Lower leg skin (tissue), 4 donors: Measurements from ENCODE around the gene IER2. TPM values are rescaled to one million over a fixed set of nuclear protein-coding genes. Genes with fewer than 3 reads are reported as not detected.
"Not testable (repeated sequence)": the region's sequence is repeated elsewhere in the genome, so short reads cannot be mapped to it uniquely, and the experiment has no call there.

ENCODE experiments used
- DNase-seq, 2 donors: peaks; one replicate each; pipeline ENCODE4 v3.0.0-alpha.2; 2019; ENCODE audit warnings: low spot score in 2 of 2
- H3K4me3 ChIP-seq: fragments of 200-600 bp; sonication (generic); 2 replicates; pipeline ENCODE4 v1.5.1; 2017; ENCODE audit warnings: mild to moderate bottlenecking, low read depth; ENCODE audit not compliant: poor library complexity, severe bottlenecking
- POLR2A ChIP-seq, 2 donors: fragments of 450-650 bp; IDR thresholded peaks; one replicate each; pipeline ENCODE4 v1.6.1; 2016 to 2017; ENCODE audit warnings: antibody characterized with exemption in 2 of 2, mild to moderate bottlenecking in 1 of 2, moderate library complexity in 1 of 2
- WGBS, 2 donors: methylation state at CpG; one replicate each; pipeline ENCODE4 v1.1.5; 2018; 5-methylcytosine and 5-hydroxymethylcytosine counted together
- intact Hi-C: fragments of 100-400 bp; cut with DNase I; formaldehyde crosslinking; loops from one replicate; pipeline ENCODE4 v1.15.0; 2023; ENCODE audit warnings: low total_unique reads
- total RNA-seq, 4 donors: library from RNA; depleted of rRNA; stranded (reverse); fragments of >200 nt; gene quantifications; one replicate each; pipeline ENCODE4 v1.1.0, GENCODE V29; 2016
- TF ChIP-seq, protein P1 (sequence below), 3 donors: fragments of 450-650 bp; IDR thresholded peaks; one replicate each; pipeline ENCODE4 v1.5.1; 2016; ENCODE audit warnings: antibody characterized with exemption in 3 of 3, mild to moderate bottlenecking in 3 of 3, moderate library complexity in 2 of 3

IER2 gene
- total RNA-seq, 4 donors from 2014 or later = 118 to 146 (median 130) TPM

GRCh38 chr19:13181747-13182388 is 31.7 kb downstream of the IER2 start:
- intact Hi-C loops = no loop called here
- no peak overlapping the region for H3K4me3 ChIP-seq
- TF ChIP-seq, protein P1, sequence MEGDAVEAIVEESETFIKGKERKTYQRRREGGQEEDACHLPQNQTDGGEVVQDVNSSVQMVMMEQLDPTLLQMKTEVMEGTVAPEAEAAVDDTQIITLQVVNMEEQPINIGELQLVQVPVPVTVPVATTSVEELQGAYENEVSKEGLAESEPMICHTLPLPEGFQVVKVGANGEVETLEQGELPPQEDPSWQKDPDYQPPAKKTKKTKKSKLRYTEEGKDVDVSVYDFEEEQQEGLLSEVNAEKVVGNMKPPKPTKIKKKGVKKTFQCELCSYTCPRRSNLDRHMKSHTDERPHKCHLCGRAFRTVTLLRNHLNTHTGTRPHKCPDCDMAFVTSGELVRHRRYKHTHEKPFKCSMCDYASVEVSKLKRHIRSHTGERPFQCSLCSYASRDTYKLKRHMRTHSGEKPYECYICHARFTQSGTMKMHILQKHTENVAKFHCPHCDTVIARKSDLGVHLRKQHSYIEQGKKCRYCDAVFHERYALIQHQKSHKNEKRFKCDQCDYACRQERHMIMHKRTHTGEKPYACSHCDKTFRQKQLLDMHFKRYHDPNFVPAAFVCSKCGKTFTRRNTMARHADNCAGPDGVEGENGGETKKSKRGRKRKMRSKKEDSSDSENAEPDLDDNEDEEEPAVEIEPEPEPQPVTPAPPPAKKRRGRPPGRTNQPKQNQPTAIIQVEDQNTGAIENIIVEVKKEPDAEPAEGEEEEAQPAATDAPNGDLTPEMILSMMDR (IDR thresholded peaks at IDR 0.05) = no peak
- TF ChIP-seq POLR2A (IDR thresholded peaks at IDR 0.05) = no peak
- WGBS, 2 donors = 8 to 17% methylated on average over 15 of the region's 16 CpGs
- peak in 1 of 2 donors; percentile 39 for DNase-seq

- WGBS, 2 donors = 81 to 87% methylated on average over 23 of the region's 23 CpGs
- H3K4me3 ChIP-seq, intact Hi-C loops, DNase-seq: not testable (repeated sequence)
These were observed 34.7 kb downstream of the IER2 start for GRCh38 chr19:13184926-13185325.

DNA sequence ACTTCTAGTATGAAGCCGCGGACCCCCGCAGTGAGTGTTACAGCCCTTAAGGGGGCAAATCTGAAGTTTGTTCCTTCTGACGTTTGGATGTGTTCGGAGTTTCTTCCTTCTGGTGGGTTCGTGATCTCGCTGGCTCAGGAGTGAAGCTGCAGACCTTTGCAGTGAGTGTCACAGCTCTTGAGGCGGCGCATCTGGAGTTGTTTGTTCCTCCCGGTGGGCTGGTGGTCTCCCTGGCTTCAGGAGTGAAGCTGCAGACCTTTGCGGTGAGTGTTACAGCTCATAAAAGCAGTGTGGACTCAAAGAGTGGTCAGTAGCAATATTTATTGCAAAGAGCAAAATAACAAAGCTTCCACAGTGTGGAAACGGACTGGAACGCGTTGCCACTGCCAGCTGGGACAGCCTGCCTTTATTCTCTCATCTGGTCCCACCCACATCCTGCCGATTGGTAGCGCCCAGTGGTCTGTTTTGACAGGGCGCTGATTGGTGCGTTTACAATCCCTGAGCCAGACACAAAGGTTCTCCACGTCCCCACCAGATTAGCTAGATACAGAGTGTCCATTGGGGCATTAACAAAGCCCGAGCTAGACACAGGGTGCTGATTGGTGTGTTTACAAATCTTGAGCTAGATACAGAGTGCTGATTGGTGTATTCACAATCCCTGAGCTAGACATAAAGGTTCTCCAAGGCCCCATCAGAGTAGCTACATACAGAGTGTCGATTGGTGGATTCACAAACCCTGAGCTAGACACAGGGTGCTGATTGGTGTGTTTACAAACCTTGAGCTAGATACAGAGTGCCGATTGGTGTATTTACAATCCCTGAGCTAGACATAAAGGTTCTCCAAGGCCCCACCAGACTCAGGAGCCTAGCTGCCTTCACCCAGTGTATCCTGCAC is 35.8 kb downstream of the IER2 start:
- WGBS, 2 donors = 83 to 85% methylated on average over 22 of the region's 22 CpGs
- DNase-seq, H3K4me3 ChIP-seq, intact Hi-C loops: not testable (repeated sequence)

DNA sequence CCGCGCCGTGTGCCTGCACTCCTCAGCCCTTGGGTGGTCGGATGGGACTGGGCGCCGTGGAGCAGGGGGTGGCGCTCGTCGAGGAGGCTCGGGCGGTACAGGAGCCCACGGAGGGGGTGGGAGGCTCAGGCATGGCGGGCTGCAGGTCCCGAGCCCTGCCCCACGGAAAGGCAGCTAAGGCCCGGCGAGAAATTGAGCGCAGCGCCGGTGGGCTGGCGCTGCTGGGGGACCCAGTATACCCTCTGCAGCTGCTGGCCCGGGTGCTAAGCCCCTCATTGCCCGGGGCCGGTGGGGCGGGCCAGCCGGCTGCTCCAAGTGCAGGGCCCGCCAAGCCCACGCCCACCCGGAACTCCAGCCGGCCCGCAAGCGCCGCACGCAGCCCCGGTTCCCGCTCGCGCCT is 36.5 kb downstream of the IER2 start:
- intact Hi-C loops, H3K4me3 ChIP-seq, DNase-seq: not testable (repeated sequence)
- WGBS, 2 donors = 87 to 97% methylated on average over 12 to 30 of the region's 38 CpGs

DNA sequence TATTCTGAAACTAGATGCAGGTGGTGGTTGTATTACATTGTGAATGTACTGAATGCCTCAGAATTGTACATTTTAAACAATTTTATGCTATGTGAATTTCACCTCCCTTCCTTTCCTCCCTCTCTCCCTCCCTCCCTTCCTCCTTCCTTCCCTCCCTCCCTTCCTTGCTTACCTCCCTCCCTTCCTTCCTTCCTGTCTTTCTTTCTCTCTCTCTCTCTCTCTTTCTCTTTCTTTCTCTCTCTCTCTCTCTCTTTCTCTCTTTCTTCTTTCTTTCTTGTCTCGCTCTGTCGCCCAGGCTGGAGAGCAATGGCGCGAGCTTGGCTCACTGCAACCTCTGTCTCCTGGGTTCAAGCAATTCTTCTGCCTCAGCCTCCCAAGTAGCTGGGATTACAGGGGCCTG is 37.2 kb downstream of the IER2 start:
- 97% methylated on average over 4 of the region's 4 CpGs for WGBS, 2 donors

DNA sequence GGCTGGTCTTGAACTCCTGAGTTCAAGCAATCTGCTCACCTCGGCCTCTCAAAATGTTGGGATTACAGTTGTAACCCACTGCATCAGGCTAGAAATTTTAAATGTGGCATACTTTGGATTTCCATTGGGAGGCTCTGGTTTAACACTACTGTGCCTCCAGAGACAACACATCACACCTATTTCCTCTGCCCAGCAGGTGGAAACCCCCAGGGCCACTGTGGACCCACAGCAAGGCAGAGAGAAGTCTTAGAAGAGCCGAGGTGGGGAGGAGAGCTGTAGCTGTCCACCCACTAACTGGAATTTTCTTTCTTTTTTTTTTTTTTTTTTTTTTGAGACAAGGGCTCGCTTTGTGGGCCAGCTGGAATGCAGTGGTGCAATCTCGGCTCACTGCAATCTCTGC is 39.4 kb downstream of the IER2 start:
- intact Hi-C loops = no loop called here
- 66 to 77% methylated on average over 4 of the region's 4 CpGs for WGBS, 2 donors

More for the DNA sequence above, 37.2 kb downstream of the IER2 start:
- no peak overlapping the region for H3K4me3 ChIP-seq
- TF ChIP-seq, protein P1 (IDR thresholded peaks at IDR 0.05) = no peak
- TF ChIP-seq POLR2A (IDR thresholded peaks at IDR 0.05) = no peak
- intact Hi-C loops = no loop called here
- DNase-seq = no peak

More for the DNA sequence above, 39.4 kb downstream of the IER2 start:
- H3K4me3 ChIP-seq = no peak overlapping the region
- TF ChIP-seq POLR2A (IDR thresholded peaks at IDR 0.05) = no peak
- TF ChIP-seq, protein P1 (IDR thresholded peaks at IDR 0.05) = no peak
- DNase-seq = no peak
